H1 (cell line): ENCODE measurements around the gene TBC1D23.

Experiments used
- CTCF ChIP-seq, 3 experiments: IDR thresholded peaks; 1 replicate in 2 of 3; 2 replicates in 1 of 3; pipeline versions ENCODE4 v1.5.1 to v1.6.1; 2011; ENCODE audit warnings: low read length in 3 of 3, mild to moderate bottlenecking in 3 of 3, inconsistent platforms in 2 of 3, low read depth in 1 of 3, moderate library complexity in 1 of 3; ENCODE audit not compliant: insufficient read depth in 1 of 3; ENCODE audit errors: control extremely low read depth in 1 of 3
- NANOG ChIP-seq: IDR thresholded peaks from 2 replicates; pipeline ENCODE4 v1.6.1; 2011; ENCODE audit warnings: low read length, low read depth, mild to moderate bottlenecking, inconsistent platforms; ENCODE audit not compliant: insufficient read depth, poor library complexity, severe bottlenecking
- PHF8 ChIP-seq: fragments of 200-600 bp; sonication (generic); conservative IDR thresholded peaks from 2 replicates; pipeline ENCODE4 v1.7.1; 2012; ENCODE audit warnings: low read depth, mild to moderate bottlenecking, inconsistent platforms, low read length, moderate library complexity
- TAF1 ChIP-seq: IDR thresholded peaks from 2 replicates; pipeline ENCODE4 v1.6.1; 2011; ENCODE audit warnings: mild to moderate bottlenecking, low read depth, low read length
- TEAD4 ChIP-seq: IDR thresholded peaks from 2 replicates; pipeline ENCODE4 v1.6.1; 2012; ENCODE audit warnings: low read depth, low read length, inconsistent platforms, mixed read lengths
- TF ChIP-seq, protein P1 (sequence below): IDR thresholded peaks from 2 replicates; pipeline ENCODE4 v1.6.1; 2012; ENCODE audit warnings: inconsistent platforms

- TF ChIP-seq, protein P1, sequence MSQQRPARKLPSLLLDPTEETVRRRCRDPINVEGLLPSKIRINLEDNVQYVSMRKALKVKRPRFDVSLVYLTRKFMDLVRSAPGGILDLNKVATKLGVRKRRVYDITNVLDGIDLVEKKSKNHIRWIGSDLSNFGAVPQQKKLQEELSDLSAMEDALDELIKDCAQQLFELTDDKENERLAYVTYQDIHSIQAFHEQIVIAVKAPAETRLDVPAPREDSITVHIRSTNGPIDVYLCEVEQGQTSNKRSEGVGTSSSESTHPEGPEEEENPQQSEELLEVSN: no peak
- TF ChIP-seq TAF1 (no peak), CTCF (IDR thresholded peaks at IDR 0.05; ENCODE audit: control extremely low read depth in 1 of 3, insufficient read depth in 1 of 3, low read depth in 1 of 3, low read length in 3 of 3) (no peak), TEAD4 (no peak), PHF8 (no peak), NANOG (no peak)
Observed at GRCh38 chr3:100261485-100261903, 702 bp downstream of the TBC1D23 start.
